Fibroblast of skin of right biceps (primary cell): ENCODE data around the gene SLC13A3.

ENCODE experiments used
- DNase-seq: peaks from one replicate; pipeline ENCODE4 v3.0.0-alpha.2; 2013

The SLC13A3 gene

GRCh38 chr20:46601603-46602122, 49.6 kb downstream of the SLC13A3 start:
- no peak for DNase-seq

DNA sequence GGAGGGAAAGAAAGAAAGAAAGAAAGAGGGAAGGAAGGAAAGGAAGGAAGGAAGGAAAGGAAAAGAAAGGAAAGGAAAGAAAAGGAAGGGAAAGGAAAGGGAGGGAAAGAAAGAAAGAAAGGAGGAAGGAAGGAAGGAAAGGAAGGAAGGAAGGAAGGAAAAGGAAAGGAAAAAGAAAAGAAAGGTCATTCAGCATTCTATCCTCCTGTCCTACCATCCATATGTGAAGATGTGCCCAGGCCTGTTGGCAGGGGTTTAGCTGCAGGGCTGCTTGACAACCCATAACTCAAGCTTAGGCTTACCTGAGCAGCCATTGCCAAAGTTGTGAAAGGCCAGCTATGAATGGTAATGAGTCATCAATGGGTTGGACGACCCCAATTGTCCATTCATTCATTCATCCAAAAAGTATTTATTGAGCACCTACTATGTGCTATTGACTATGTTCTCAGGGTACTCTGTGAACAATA, 50.9 kb downstream of the SLC13A3 start:
- no peak for DNase-seq

DNA sequence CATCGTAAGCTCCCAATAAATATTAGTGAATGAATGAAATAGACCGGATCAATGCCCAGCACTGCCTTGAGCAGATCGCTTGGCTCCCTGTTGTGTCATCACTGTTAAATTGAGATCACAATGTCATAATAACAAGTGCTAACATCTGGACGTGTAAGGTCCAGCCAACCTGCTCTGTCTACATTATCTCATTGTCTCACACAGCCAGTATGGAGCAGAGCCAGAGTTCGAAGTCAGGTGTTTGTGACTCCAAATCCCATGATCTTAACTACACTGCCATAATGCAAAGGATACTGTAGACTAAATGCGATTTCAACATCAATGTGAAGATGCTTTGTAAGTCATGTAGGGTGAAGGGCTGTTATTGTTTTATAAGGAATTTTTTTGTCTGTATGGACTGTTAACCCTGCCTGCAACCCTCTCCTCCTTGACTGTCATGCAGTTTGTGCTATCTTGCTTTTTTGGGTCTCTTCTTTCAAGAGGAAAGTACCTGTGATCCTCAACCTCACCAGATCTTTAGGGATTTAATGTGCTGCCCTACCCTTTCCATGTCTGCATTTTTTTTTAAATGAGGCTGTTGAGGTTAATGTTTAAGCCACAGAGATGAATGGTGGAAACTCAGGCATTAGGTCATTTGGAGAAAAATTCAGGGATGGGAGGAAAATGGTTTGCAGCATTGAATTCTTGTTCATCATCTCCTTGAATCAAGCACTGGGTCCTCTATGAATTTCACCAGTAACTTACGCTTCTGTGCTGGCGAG, 51.9 kb downstream of the SLC13A3 start:
- DNase-seq = no peak

DNA sequence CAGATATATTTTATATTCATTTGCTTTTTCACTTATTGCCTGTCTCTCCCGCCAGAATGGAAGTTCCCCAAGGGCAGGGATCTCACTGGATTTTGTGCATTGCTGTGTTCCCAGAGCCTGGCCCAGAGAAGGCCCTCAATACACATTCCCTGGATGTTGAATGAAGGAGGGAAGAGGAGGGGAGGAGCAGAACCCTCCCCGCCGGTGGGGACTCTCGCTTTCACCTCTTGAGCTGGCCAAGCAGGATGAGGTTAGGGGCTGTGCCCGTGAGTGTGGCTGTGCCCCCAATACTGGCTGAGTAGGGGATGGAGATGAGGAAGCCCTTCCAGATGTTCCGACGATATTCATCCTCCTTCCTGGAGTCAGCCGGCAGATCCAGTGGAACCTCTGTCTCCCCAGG, 55.3 kb downstream of the SLC13A3 start:
- no peak for DNase-seq

- DNase-seq = no peak
Observed at GRCh38 chr20:46594725-46595124, 56.5 kb downstream of the SLC13A3 start.

DNA sequence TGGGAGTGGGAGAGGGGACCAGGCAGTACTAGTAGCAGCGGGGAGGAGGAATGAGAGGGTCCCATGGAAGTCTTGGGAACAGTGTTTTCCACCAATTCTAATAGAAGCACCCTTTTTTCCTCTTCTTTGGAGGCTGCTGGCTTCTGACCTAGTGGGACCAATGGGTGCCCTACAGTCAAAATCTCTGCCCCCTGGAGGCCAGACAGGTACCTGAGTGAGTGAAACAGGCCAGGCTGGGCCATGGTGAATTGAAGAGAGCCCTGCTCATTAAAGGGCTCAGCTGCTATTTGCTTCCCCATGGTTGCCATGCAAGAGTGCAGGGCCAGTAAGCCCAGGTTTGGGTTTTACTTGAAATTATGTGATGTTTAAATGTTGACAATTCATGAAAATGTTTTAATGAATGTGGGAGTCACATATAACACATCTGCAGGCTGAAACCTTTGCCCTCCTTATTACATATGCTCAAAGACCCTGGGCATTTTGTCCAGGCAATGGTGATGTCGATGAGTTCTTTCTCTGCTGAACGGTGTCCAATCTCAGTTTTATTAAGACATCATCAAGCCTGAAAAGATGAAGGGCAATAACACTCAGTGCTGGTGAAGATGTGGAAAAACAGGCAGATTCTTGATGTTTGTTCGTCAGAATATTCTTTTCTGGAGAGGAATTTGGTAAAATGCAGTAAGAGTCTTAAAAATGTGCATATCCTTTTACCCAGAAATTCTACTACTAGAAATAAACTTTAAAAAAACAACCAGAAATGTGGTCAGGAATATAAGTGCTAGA, 58.5 kb downstream of the SLC13A3 start:
- no peak for DNase-seq

DNA sequence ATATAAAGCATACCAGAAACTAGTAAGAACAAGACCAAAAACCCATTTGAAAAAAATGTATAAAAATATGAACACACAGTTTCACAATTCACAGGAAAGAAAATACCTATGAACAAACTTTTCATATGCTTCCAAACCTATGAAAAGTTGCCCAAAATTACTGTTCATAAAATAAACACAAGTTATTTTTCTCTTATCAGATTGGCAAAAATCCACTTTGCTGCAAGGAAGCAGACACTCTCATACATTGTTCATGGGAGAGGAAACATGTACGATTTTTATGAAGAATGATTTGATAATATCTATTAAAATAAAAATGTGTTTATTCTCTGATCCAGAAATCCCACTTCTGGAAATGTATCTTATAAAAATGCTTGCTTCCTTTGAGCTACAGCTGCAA, 60.8 kb downstream of the SLC13A3 start:
- DNase-seq = no peak

DNA sequence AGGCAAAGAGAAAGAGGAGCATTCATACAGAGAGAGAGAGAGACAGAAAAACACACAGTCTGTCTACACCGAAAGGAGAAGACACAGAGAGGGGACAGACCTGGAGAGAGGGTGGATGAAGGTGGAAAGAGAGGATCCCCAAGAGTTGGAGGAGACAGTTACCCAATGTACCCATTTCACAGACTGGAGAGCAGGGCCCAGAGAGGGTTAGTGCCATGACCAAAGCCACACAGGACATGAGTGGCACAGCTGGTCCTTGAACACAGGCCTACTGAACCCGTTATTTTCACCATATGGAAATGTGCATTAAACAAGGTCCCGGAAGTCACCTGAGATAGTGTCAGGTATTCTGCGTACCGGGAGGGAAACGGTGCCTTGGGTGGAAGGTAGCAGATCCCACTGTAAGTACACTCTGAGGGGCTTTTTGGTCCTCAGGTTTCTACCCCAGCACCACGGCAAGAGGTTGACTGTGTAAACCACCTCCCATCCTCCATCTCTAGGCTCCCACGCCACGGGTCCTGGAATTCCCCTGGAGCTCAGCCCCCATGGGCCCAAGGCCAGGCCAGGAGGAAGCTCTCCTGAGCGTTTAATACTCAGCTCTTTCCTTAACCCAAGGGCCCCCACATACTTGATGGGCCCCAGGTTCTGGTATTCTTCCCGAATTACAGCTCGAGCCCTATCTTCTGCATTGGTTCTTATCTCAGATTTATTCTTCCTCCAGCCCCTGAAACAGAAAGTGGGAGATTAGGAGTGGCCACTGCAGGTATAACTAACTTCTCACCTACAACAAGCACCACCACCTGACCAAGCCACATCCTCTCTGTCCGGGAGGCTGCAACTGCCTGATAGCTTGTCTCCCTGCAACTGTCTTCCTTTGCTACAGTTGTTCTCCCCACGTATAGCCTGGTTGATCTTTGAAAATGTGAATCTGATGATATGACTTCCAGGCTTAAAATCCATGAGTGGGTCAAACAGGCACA, 62.4 kb downstream of the SLC13A3 start:
- no peak for DNase-seq

GRCh38 chr20:46587986-46588385, 63.3 kb downstream of the SLC13A3 start:
- DNase-seq = no peak

- DNase-seq = no peak
Observed at GRCh38 chr20:46586724-46587123, 64.5 kb downstream of the SLC13A3 start.

DNA sequence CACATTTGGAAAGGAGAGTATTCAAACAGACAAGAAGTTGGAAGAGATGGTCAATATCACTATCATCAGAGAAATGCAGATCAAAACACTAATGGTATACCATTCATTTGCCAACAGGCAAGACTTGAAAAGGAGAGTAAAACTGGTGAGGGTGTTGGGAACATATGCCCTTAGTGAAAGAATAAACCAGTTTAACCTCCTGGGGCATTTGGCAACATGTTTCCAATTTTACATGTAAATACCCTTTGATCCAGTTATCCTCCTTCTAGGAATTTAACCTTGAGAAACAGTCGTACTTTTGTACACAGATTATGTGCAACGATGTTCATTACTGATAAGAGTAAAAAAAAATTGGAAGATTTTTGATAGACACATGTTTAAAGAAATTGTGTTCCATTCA, 66.8 kb downstream of the SLC13A3 start:
- no peak for DNase-seq

- DNase-seq = no peak
Observed at GRCh38 chr20:46583411-46584214, 67.6 kb downstream of the SLC13A3 start.

DNA sequence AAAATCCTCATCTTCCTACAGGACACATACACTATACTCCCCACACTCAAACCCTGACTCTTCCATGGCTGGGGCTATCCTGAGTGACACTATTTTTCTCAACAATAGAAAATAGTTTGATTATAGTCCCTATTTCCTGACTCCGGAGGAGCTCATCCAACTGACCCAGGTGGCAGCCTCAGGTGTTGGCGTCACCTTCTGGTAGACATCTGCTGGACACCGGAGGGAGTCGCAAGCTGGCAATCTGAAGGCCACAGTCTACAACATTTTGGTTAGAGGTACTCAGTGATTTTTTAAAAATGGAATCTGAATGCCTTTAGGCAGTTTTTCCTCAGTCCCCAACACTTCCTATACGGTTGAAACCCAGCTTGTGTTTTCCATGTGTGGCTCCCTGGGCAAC, 68.6 kb downstream of the SLC13A3 start:
- no peak for DNase-seq

- no peak for DNase-seq
Observed at GRCh38 chr20:46581391-46581790, 69.9 kb downstream of the SLC13A3 start.

DNA sequence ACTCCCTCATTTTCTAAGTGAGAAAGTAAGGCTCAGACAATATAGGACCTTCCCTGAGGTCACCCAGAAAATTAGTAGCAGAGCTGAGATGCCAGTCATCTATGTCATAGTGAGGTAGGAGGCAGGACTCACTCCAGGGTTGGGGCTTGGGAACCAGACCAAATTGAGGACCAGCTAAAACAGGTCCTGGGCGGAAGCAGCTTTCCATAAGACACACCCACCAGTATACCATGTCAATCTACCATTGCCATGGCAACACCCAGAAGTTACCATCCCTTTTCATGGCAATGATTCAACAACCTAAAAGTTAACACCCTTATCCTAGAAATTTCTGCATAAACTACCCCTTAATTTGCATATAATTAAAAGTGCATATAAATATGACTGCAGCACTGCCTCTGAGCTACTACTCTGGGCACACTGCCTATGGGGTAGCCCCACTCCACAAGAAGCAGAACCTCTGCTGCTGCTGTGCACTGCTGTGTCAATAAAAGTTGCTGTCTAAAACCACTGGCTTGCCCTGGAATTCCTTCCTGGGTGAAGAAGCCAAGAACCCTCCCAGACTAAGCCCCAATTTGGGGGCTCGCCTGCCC, 70.5 kb downstream of the SLC13A3 start:
- DNase-seq = no peak

- DNase-seq = no peak
Observed at GRCh38 chr20:46578745-46579144, 72.5 kb downstream of the SLC13A3 start.

GRCh38 chr20:46576774-46577395, 74.4 kb downstream of the SLC13A3 start:
- DNase-seq = no peak

GRCh38 chr20:46575937-46576461, 75.3 kb downstream of the SLC13A3 start:
- no peak for DNase-seq

DNA sequence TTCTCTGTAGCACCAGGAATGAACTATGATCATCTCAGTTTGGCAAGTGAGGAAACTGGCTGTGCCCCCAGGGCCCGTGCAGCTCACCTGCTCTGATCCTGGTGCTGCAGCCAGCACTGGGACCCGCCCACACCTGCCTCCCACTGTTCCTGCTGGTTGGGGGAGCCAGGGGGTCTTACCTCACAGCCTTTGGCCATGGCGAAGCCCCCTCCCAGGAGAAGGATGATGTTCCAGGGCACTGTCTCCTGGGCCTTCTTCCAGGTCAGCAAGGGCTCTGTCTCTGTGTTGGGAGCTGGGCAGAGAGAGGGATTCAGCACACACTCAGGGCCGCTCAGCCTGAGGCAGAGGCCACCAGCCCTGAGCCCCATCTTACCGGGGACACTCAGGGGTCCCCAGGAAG, 75.9 kb downstream of the SLC13A3 start:
- no peak for DNase-seq

GRCh38 chr20:46573788-46574584, 77.3 kb downstream of the SLC13A3 start:
- no peak for DNase-seq
